ENCODE measurements around the gene DTYMK.
A peak's percentile ranks its signal among the peaks of the same experiment; 100 is the strongest.

Gene DTYMK

GRCh38 chr2:241659150-241659739, 27.4 kb downstream of the DTYMK start:
- peak; percentile 82 for TF ChIP-seq CTCF (conservative IDR thresholded peaks at IDR 0.05)
- no peak for TF ChIP-seq ZFX (IDR thresholded peaks at IDR 0.05)
- H3K27ac ChIP-seq, result no peak overlapping the region

DNA sequence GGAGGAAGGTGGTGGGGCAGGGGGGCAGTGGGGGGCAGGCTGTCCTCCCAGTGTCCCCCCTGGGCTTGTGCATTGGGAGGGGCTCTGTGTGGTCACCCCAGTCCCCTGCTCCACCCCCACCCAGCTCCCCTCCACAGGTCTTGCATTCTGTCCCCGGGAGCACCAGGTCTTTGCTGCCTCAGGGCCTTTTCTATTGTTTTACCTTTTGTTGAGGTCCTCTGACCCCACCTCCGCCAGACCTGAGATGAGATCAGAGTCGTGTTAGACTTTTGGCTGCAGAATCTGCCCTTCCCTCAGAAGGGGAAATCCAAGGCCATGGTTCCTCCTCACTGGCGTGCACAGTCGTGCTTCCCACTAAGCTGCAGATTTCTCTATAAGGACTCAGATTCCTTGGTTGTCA, 28.3 kb downstream of the DTYMK start:
- TF ChIP-seq CTCF (conservative IDR thresholded peaks at IDR 0.05) (no peak), ZFX (IDR thresholded peaks at IDR 0.05) (no peak)

GRCh38 chr2:241657786-241658254, 28.8 kb downstream of the DTYMK start:
- H3K27ac ChIP-seq, result no peak overlapping the region

More for the DNA sequence above, 28.3 kb downstream of the DTYMK start:
- H3K27ac ChIP-seq, result no peak overlapping the region

DNA sequence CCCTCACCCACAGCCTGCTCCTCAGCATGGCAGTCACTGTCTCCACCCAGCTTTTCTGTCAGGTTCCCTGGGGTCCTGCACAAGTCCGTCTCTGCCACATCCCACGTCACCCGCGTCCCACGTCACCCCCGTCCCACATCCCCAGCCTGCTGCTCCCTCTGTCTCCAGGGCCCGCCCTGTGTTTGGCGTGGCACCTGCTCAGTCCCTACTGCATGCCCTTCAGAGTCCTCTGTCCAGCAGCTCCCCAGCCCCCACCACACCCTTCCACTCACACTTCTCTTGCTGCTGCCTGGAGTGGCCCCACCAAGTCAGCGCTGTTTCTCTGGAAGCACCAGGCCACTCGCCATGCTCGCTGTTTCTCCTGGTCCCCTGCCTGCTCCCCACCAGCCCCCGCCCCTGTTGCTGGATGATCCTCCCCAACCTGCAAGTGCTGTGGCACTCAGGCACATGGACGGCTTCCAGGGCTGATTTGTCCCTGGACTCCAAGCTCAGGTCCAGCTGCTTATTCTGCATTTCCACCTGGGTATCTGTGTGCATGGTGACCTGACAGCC, 30.3 kb downstream of the DTYMK start:
- TF ChIP-seq ZFX (IDR thresholded peaks at IDR 0.05), result no peak
- TF ChIP-seq CTCF (conservative IDR thresholded peaks at IDR 0.05), result no peak
- no peak overlapping the region for H3K27ac ChIP-seq

More at GRCh38 chr2:241657786-241658254, 28.8 kb downstream of the DTYMK start:
- TF ChIP-seq CTCF (conservative IDR thresholded peaks at IDR 0.05), result no peak
- no peak for TF ChIP-seq ZFX (IDR thresholded peaks at IDR 0.05)

DNA sequence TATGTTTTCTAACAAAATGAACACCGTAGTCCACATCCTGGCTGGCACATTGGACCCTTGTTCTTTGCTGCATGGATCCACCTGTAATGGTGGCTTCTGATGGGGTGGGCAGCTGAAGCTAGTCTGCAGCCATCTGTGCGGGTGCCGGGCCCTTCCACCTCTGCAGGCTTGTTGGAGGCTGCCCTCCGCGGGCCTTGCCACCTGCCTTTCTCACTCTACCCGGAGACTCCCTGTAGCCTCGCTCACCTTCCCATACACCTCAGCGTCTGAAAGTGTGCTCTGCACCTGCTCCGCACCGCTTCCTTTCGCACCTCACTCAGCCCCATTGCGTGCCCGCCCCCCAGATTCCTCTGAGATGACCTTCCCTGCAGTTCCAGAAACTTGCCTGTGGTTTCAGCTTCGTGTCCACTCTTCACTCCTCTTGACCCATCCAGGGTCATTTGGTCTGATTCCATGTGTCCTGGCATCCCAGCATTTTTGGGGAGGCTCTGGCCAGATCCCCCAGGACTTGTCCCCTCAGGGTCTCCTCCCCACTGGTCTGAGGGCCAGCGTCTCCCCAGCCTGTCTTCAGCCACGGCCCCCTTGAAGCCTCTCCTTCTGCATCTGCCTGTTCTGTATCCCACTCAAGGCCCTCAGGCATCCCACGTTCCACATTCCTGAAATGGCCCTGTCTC, 31.0 kb downstream of the DTYMK start:
- H3K27ac ChIP-seq, result no peak overlapping the region
- TF ChIP-seq ZFX (IDR thresholded peaks at IDR 0.05), result no peak
- TF ChIP-seq CTCF (conservative IDR thresholded peaks at IDR 0.05), result no peak

- H3K27ac ChIP-seq, result no peak overlapping the region
- TF ChIP-seq CTCF (conservative IDR thresholded peaks at IDR 0.05) (no peak), ZFX (IDR thresholded peaks at IDR 0.05) (no peak)
These were observed 32.1 kb downstream of the DTYMK start for GRCh38 chr2:241654551-241654950.

DNA sequence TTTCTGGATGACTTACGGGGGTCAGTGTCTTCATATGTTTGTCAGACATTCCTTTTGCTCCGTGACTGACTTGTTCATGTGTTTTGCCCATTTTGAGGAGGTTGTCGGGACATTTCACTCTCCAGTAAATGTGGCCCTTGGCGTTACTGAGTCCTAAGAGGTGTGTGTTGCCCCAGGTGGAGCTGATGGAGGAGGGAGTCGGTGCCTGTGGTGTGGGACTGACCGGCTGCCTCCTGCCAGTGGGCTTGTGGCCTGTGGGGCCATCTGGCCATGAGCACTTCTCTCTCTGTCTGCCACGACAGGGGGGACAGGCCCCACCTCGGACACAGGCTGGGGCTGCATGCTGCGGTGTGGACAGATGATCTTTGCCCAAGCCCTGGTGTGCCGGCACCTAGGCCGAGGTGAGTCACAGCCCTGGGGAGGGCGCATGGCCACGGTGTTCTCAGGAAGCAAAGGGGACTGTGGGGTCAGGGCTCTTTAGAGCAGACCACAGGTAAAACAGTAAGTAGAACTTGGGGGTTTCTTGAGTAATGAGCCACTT, 33.3 kb downstream of the DTYMK start:
- H3K27ac ChIP-seq, result no peak overlapping the region
- no peak for TF ChIP-seq CTCF (conservative IDR thresholded peaks at IDR 0.05)
